IMR-90 (cell line): ENCODE measurements around the gene CLEC4G. TPM values are rescaled to one million over a fixed set of nuclear protein-coding genes. Genes with fewer than 3 reads are reported as not detected.

Source experiments
- ATAC-seq: fragments of 200-7000 bp; cut with Tn5 transposase; 2 replicates; pipeline ENCODE4 v1.9.1; 2020; ENCODE audit warnings: low read depth, mild to moderate bottlenecking, moderate library complexity
- BruUV-seq: library from RNA; stranded (reverse); fragments of 400-500 nt; replicated peaks from 2 replicates; lab custom pipeline; 2021; lab: Mats Ljungman, UMichigan
- CTCF ChIA-PET: fragments of 300-600 bp; formaldehyde crosslinking; extraction: SDS; loops from one replicate; lab custom pipeline; 2021; ENCODE audit warnings: antibody characterized with exemption; lab: Yijun Ruan, JAX
- POLR2A ChIA-PET: fragments of 300-600 bp; sonication (Branson Sonifier 250); formaldehyde crosslinking; loops from one replicate; lab custom pipeline; 2022; ENCODE audit warnings: antibody characterized with exemption; ENCODE audit not compliant: unreplicated experiment; lab: Charles Lee
- DNase-seq: peaks from one replicate; pipeline ENCODE4 v3.0.0; 2013
- H2AFZ ChIP-seq: replicated peaks from 2 replicates; pipeline ENCODE3; 2013; ENCODE audit warnings: low read length, mild to moderate bottlenecking; ENCODE audit not compliant: poor library complexity
- H2AK5ac ChIP-seq: 2 replicates; pipeline ENCODE4 v1.6.1; 2013; ENCODE audit warnings: low read depth, low read length, inconsistent platforms
- H2AK9ac ChIP-seq: replicated peaks from 2 replicates; pipeline ENCODE3; 2013; ENCODE audit warnings: mild to moderate bottlenecking, low read depth, low read length, moderate library complexity; ENCODE audit not compliant: poor library complexity
- H2BK120ac ChIP-seq: 2 replicates; pipeline ENCODE4 v1.6.1; 2013; ENCODE audit warnings: low read depth, low read length, inconsistent platforms
- H2BK15ac ChIP-seq: 3 replicates; pipeline ENCODE4 v1.6.1; 2013; ENCODE audit warnings: low read depth, low read length, inconsistent platforms
- H2BK20ac ChIP-seq: 2 replicates; pipeline ENCODE4 v1.6.1; 2013; ENCODE audit warnings: low read depth, mild to moderate bottlenecking, inconsistent platforms, low read length, moderate library complexity
- H2BK5ac ChIP-seq: 2 replicates; pipeline ENCODE4 v1.6.1; 2013; ENCODE audit warnings: mild to moderate bottlenecking, low read depth, low read length, inconsistent platforms; ENCODE audit not compliant: poor library complexity, severe bottlenecking
- H3K14ac ChIP-seq: replicated peaks from 2 replicates; pipeline ENCODE4 v1.6.1; 2013; ENCODE audit warnings: low read depth, low read length, inconsistent platforms
- H3K18ac ChIP-seq: 2 replicates; pipeline ENCODE4 v1.6.1; 2013; ENCODE audit warnings: low read depth, low read length, control low read depth
- H3K23ac ChIP-seq: 2 replicates; pipeline ENCODE4 v1.6.1; 2013; ENCODE audit warnings: low read depth, low read length, inconsistent platforms
- H3K27ac ChIP-seq: 2 replicates; pipeline ENCODE4 v1.5.1; 2013; ENCODE audit warnings: mild to moderate bottlenecking, control low read depth, low read length; ENCODE audit not compliant: insufficient read depth
- H3K27me3 ChIP-seq: 2 replicates; pipeline ENCODE4 v1.6.1; 2013; ENCODE audit warnings: low read length; ENCODE audit not compliant: control insufficient read depth, insufficient read depth
- H3K36me3 ChIP-seq: 2 replicates; pipeline ENCODE4 v1.6.1; 2013; ENCODE audit warnings: low read length, mixed read lengths; ENCODE audit not compliant: control insufficient read depth, insufficient read depth
- H3K4ac ChIP-seq: 2 replicates; pipeline ENCODE4 v1.6.1; 2013; ENCODE audit warnings: low read depth, low read length, inconsistent platforms
- H3K4me1 ChIP-seq: 2 replicates; pipeline ENCODE4 v1.6.1; 2013; ENCODE audit warnings: low read length, mixed read lengths; ENCODE audit not compliant: control insufficient read depth, insufficient read depth
- H3K4me2 ChIP-seq: 2 replicates; pipeline ENCODE4 v1.6.1; 2013; ENCODE audit warnings: low read depth, mild to moderate bottlenecking, control low read depth, low read length, moderate library complexity
- H3K4me3 ChIP-seq: 2 replicates; pipeline ENCODE4 v1.5.1; 2013; ENCODE audit warnings: low read depth, mild to moderate bottlenecking, control low read depth, low read length, moderate library complexity; ENCODE audit not compliant: insufficient read depth
- H3K56ac ChIP-seq: 2 replicates; pipeline ENCODE4 v1.6.1; 2013; ENCODE audit warnings: low read length, inconsistent platforms; ENCODE audit not compliant: insufficient read depth; ENCODE audit errors: extremely low read depth
- H3K79me1 ChIP-seq, 2 experiments: 2 replicates each; pipeline ENCODE4 v1.6.1; 2013; ENCODE audit warnings: low read length in 2 of 2, inconsistent platforms in 1 of 2, low read depth in 1 of 2
- H3K9ac ChIP-seq: 2 replicates; pipeline ENCODE4 v1.6.1; 2013; ENCODE audit warnings: low read depth, low read length, control low read depth
- H3K9me1 ChIP-seq: 2 replicates; pipeline ENCODE4 v1.6.1; 2013; ENCODE audit warnings: low read length, inconsistent platforms; ENCODE audit not compliant: insufficient read depth
- H3K9me3 ChIP-seq: 2 replicates; pipeline ENCODE4 v1.6.1; 2013; ENCODE audit warnings: low read length; ENCODE audit not compliant: control insufficient read depth, insufficient read depth
- H4K20me1 ChIP-seq: 2 replicates; pipeline ENCODE4 v1.6.1; 2013; ENCODE audit warnings: low read length, inconsistent platforms; ENCODE audit not compliant: insufficient read depth
- H4K5ac ChIP-seq: 2 replicates; pipeline ENCODE4 v1.6.1; 2013; ENCODE audit warnings: mild to moderate bottlenecking, low read depth, low read length, control low read depth
- H4K8ac ChIP-seq, 2 experiments: 2 replicates each; pipeline ENCODE4 v1.6.1; 2013; ENCODE audit warnings: low read depth in 2 of 2, low read length in 2 of 2, control low read depth in 1 of 2, inconsistent platforms in 1 of 2
- H4K91ac ChIP-seq: 2 replicates; pipeline ENCODE4 v1.6.1; 2013; ENCODE audit warnings: low read depth, low read length, inconsistent platforms; ENCODE audit not compliant: insufficient read depth
- BHLHE40 ChIP-seq: fragments of 150-350 bp; IDR thresholded peaks from 2 replicates; pipeline ENCODE4 v1.6.1; 2016; ENCODE audit warnings: mild to moderate bottlenecking, low read depth, low read length
- CEBPB ChIP-seq: IDR thresholded peaks from 2 replicates; pipeline ENCODE4 v1.6.1; 2012; ENCODE audit warnings: low read depth, low read length, improper control_type of control experiment
- CHD1 ChIP-seq: IDR thresholded peaks from 2 replicates; pipeline ENCODE4 v1.6.1; 2012; ENCODE audit warnings: low read depth, low read length, improper control_type of control experiment
- CTCF ChIP-seq: conservative IDR thresholded peaks from 2 replicates; pipeline ENCODE4 v1.5.1; 2012; ENCODE audit warnings: mild to moderate bottlenecking, low read depth, low read length, improper control_type of control experiment
- FOS ChIP-seq: fragments of 150-350 bp; IDR thresholded peaks from 2 replicates; pipeline ENCODE4 v1.6.1; 2016; ENCODE audit warnings: low read depth, low read length
- MAFK ChIP-seq: IDR thresholded peaks from 2 replicates; pipeline ENCODE4 v1.6.1; 2012; ENCODE audit warnings: low read depth, low read length, improper control_type of control experiment
- MAZ ChIP-seq: IDR thresholded peaks from 2 replicates; pipeline ENCODE4 v1.6.1; 2012; ENCODE audit warnings: low read depth, mild to moderate bottlenecking, low read length, improper control_type of control experiment, moderate library complexity, borderline replicate concordance
- MXI1 ChIP-seq: IDR thresholded peaks from 2 replicates; pipeline ENCODE4 v1.6.1; 2012; ENCODE audit warnings: low read depth, mild to moderate bottlenecking, low read length, moderate library complexity, borderline replicate concordance
- RAD21 ChIP-seq: IDR thresholded peaks from 2 replicates; pipeline ENCODE4 v1.6.1; 2012; ENCODE audit warnings: low read length, improper control_type of control experiment
- RCOR1 ChIP-seq: IDR thresholded peaks from 2 replicates; pipeline ENCODE4 v1.6.1; 2012; ENCODE audit warnings: mild to moderate bottlenecking, low read length, improper control_type of control experiment; ENCODE audit not compliant: insufficient replicate concordance
- SMC3 ChIP-seq: fragments of 150-350 bp; IDR thresholded peaks from 2 replicates; pipeline ENCODE4 v1.6.1; 2016; ENCODE audit warnings: low read depth, mild to moderate bottlenecking, antibody characterized with exemption, low read length, moderate library complexity
- WGBS, 2 experiments: methylation state at CpG; one replicate each; pipeline versions ENCODE4 v1.1.5 to v1.1.7; 2013; ENCODE audit warnings: missing lambda C conversion rate in 2 of 2; ENCODE audit not compliant: insufficient read length in 1 of 2; ENCODE audit errors: extremely low coverage in 2 of 2; 5-methylcytosine and 5-hydroxymethylcytosine counted together
- dilution Hi-C: fragments of 300-500 bp; cut with HindIII; formaldehyde crosslinking; loops from one replicate; pipeline ENCODE4 v1.14.3; 2018; ENCODE audit warnings: low sequenced_read_pairs; ENCODE audit not compliant: unreplicated experiment
- in situ Hi-C: fragments of 300-500 bp; cut with MboI; formaldehyde crosslinking; loops from 3 replicates; pipeline ENCODE4 v1.14.3; 2019; ENCODE audit warnings: low sequenced_read_pairs, inconsistent platforms, mixed read lengths
- intact Hi-C: fragments of 100-400 bp; cut with micrococcal nuclease; formaldehyde crosslinking; loops from 2 replicates; pipeline ENCODE4 v1.10.0; 2022
- polyA plus RNA-seq, 3 experiments: library from polyadenylated mRNA; depleted of rRNA; stranded (reverse); fragments of >200 nt; gene quantifications; 2 replicates each; pipeline ENCODE4 v1.2.3, GENCODE V29; 2012; ENCODE audit warnings: low replicate concordance in 1 of 3
- total RNA-seq: library from RNA; depleted of rRNA; stranded (reverse); fragments of >200 nt; gene quantifications from 2 replicates; pipeline ENCODE4 v1.2.3, GENCODE V29; 2012
- TF ChIP-seq, protein P1 (sequence below): fragments of 150-350 bp; IDR thresholded peaks from 2 replicates; pipeline ENCODE4 v1.6.1; 2016; ENCODE audit warnings: low read depth, mild to moderate bottlenecking, low read length, moderate library complexity, borderline replicate concordance

The CLEC4G gene
- total and polyA plus RNA-seq, 2 of the 4 experiments (the other 2 are of a cell fraction) = not detected

GRCh38 chr19:7740682-7741054 lies 8.8 kb upstream of the CLEC4G start:
- no peak overlapping the region for H3K9ac ChIP-seq
- peaks cover 15% of the 10 kb centered on the region for H3K27me3 ChIP-seq
- no peak overlapping the region for H2AFZ ChIP-seq
- no peaks in the 10 kb centered on the region for H3K4me1 ChIP-seq
- no peaks in the 10 kb centered on the region for H3K9me3 ChIP-seq
- ChIA-PET CTCF (no interaction called here), POLR2A (no interaction called here)
- H3K56ac ChIP-seq = no peak overlapping the region
- no peak overlapping the region for H3K4me2 ChIP-seq
- H3K14ac ChIP-seq = no peak overlapping the region
- WGBS, 2 experiments = 60% methylated on average over 2 of the region's 6 CpGs; no CpG with 5 or more reads in 1 of the 2 experiments
- no peaks in the 10 kb centered on the region for H3K79me1 ChIP-seq
- no peaks in the 10 kb centered on the region for H3K9me1 ChIP-seq
- no peak overlapping the region for H3K23ac ChIP-seq
- H2BK15ac ChIP-seq = no peak overlapping the region
- H3K4me3 ChIP-seq = no peak overlapping the region
- H2BK5ac ChIP-seq = no peak overlapping the region
- no peak overlapping the region for H2BK120ac ChIP-seq
- no peak overlapping the region for H2AK9ac ChIP-seq
- no peak overlapping the region for H3K27ac ChIP-seq
- no peak for TF ChIP-seq MAZ
- TF ChIP-seq MAFK = no peak
- TF ChIP-seq MXI1 = no peak
- TF ChIP-seq BHLHE40 = no peak
- TF ChIP-seq, protein P1, sequence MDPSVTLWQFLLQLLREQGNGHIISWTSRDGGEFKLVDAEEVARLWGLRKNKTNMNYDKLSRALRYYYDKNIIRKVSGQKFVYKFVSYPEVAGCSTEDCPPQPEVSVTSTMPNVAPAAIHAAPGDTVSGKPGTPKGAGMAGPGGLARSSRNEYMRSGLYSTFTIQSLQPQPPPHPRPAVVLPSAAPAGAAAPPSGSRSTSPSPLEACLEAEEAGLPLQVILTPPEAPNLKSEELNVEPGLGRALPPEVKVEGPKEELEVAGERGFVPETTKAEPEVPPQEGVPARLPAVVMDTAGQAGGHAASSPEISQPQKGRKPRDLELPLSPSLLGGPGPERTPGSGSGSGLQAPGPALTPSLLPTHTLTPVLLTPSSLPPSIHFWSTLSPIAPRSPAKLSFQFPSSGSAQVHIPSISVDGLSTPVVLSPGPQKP = no peak
- no peak for TF ChIP-seq CTCF
- TF ChIP-seq SMC3 = no peak
- TF ChIP-seq RAD21 = no peak
- TF ChIP-seq CEBPB = no peak
- no peak for TF ChIP-seq RCOR1
- no peak for TF ChIP-seq CHD1
- TF ChIP-seq FOS = no peak
- H3K4ac ChIP-seq = no peak overlapping the region
- H3K36me3 ChIP-seq = no peaks in the 10 kb centered on the region
- dilution Hi-C loops = no loop called here
- H3K18ac ChIP-seq = no peak overlapping the region
- H2BK20ac ChIP-seq = no peak overlapping the region
- BruUV-seq = no TSS peak
- H4K5ac ChIP-seq = no peak overlapping the region
- H4K20me1 ChIP-seq = no peaks in the 10 kb centered on the region
- no peak for ATAC-seq
- no peak overlapping the region for H2AK5ac ChIP-seq
- in situ Hi-C loops = no loop called here
- no peak overlapping the region for H4K91ac ChIP-seq
- no peak overlapping the region for H4K8ac ChIP-seq
- no peak for DNase-seq
- intact Hi-C loops = no loop called here
